Peyer's patch (tissue), 4 donors: ENCODE results near the gene OPCML. TPM values are rescaled to one million over a fixed set of nuclear protein-coding genes. Genes with fewer than 3 reads are reported as not detected.

ENCODE experiments used
- DNase-seq, 3 donors: peaks; one replicate each; pipeline ENCODE4 v3.0.0-alpha.2; 2017 to 2019
- H3K27ac ChIP-seq, 4 donors: fragments of 200-600 bp; sonication (generic); one replicate each; pipeline ENCODE4 v1.5.1; 2016 to 2019
- H3K27me3 ChIP-seq, 2 donors: fragments of 200-600 bp; sonication (generic); one replicate each; pipeline ENCODE4 v1.5.1; 2019
- H3K36me3 ChIP-seq, 3 donors: fragments of 200-600 bp; sonication (generic); one replicate each; pipeline ENCODE4 v1.5.1; 2016 to 2019
- H3K4me1 ChIP-seq, 4 donors: fragments of 200-600 bp; sonication (generic); one replicate each; pipeline ENCODE4 v1.5.1; 2016 to 2019
- H3K4me3 ChIP-seq, 4 donors: fragments of 200-600 bp; sonication (generic); 1 replicate in 3 of 4; 2 replicates in 1 of 4; pipeline ENCODE4 v1.5.1; 2016 to 2019; ENCODE audit warnings: mild to moderate bottlenecking in 1 of 4
- H3K9me3 ChIP-seq, 4 donors: fragments of 200-600 bp; sonication (generic); one replicate each; pipeline ENCODE4 v1.5.1; 2016 to 2019; ENCODE audit warnings: mild to moderate bottlenecking in 1 of 4
- POLR2A ChIP-seq, 2 donors: fragments of 450-650 bp; IDR thresholded peaks; one replicate each; pipeline ENCODE4 v1.5.1; 2017; ENCODE audit warnings: antibody characterized with exemption in 2 of 2, mild to moderate bottlenecking in 2 of 2, moderate library complexity in 2 of 2
- total RNA-seq, 4 donors: library from RNA; depleted of rRNA; stranded (reverse); fragments of >200 nt; gene quantifications; one replicate each; pipeline ENCODE4 v1.1.0, GENCODE V29; 2016
- TF ChIP-seq, protein P1 (sequence below), 6 experiments: fragments of 450-650 bp in 4 of 6; fragments of 200-600 bp in 2 of 6; sonication (generic) in 1 of 6; IDR thresholded peaks; one replicate each; pipeline ENCODE4 v1.5.1; 2017 to 2019; ENCODE audit warnings: antibody characterized with exemption in 6 of 6, mild to moderate bottlenecking in 3 of 6, moderate library complexity in 1 of 6

Gene OPCML
- total RNA-seq, 4 donors from 2014 or later, result not detected

DNA sequence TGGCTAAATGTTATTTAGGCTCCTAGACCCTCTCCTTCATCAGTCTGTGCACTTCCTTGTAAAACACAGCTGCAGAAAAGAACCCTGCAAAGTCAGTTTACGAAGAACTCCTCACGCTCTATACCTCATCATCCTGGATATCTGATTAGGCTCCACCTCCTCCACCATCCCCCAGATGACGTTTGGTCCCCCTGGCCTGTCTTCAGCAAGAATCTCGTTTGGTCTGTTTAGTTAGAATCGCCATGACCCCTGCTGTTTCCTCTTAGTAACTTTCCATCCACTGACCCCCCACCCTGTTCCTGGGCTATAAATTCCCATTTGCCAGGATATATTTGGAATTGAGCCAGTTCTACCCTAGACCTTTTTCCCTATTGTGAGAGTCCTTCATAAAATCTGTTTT is 214.1 kb downstream of the OPCML start:
- Histone ChIP-seq H3K27ac (no peak overlapping the region), H3K9me3 (no peaks in the 10 kb centered on the region), H3K4me3 (no peak overlapping the region), H3K4me1 (no peaks in the 10 kb centered on the region), H3K36me3 (no peaks in the 10 kb centered on the region), H3K27me3 (no peaks in the 10 kb centered on the region)
- no peak for DNase-seq
- TF ChIP-seq, protein P1, sequence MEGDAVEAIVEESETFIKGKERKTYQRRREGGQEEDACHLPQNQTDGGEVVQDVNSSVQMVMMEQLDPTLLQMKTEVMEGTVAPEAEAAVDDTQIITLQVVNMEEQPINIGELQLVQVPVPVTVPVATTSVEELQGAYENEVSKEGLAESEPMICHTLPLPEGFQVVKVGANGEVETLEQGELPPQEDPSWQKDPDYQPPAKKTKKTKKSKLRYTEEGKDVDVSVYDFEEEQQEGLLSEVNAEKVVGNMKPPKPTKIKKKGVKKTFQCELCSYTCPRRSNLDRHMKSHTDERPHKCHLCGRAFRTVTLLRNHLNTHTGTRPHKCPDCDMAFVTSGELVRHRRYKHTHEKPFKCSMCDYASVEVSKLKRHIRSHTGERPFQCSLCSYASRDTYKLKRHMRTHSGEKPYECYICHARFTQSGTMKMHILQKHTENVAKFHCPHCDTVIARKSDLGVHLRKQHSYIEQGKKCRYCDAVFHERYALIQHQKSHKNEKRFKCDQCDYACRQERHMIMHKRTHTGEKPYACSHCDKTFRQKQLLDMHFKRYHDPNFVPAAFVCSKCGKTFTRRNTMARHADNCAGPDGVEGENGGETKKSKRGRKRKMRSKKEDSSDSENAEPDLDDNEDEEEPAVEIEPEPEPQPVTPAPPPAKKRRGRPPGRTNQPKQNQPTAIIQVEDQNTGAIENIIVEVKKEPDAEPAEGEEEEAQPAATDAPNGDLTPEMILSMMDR (IDR thresholded peaks at IDR 0.05), result no peak
- no peak for TF ChIP-seq POLR2A (IDR thresholded peaks at IDR 0.05)

DNA sequence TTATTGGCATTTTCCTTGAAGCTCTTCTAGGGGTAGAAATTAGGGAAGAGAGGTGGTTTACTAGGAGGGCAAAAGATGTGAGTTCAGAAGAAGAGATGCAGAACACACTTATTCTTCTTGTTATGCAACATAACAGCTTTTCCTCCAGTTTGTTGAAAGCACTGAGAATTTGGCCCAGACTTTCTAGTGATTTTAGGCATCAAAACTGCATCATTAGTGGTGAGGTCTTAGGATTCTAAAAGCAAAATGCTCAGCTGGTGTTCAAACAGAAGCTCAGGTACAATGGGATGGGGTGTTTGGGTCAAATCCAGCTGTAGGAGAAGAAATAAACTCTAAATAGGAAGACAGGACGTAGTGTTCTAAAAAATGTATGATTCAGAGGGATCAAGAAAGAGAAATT is 221.1 kb downstream of the OPCML start:
- H3K27ac ChIP-seq, result no peak overlapping the region
- TF ChIP-seq, protein P1 (IDR thresholded peaks at IDR 0.05), result no peak
- TF ChIP-seq POLR2A (IDR thresholded peaks at IDR 0.05), result no peak
- H3K27me3 ChIP-seq, result no peaks in the 10 kb centered on the region
- H3K4me3 ChIP-seq, result no peak overlapping the region
- H3K9me3 ChIP-seq, result no peaks in the 10 kb centered on the region
- H3K36me3 ChIP-seq, result no peaks in the 10 kb centered on the region
- no peaks in the 10 kb centered on the region for H3K4me1 ChIP-seq
- DNase-seq, result no peak

DNA sequence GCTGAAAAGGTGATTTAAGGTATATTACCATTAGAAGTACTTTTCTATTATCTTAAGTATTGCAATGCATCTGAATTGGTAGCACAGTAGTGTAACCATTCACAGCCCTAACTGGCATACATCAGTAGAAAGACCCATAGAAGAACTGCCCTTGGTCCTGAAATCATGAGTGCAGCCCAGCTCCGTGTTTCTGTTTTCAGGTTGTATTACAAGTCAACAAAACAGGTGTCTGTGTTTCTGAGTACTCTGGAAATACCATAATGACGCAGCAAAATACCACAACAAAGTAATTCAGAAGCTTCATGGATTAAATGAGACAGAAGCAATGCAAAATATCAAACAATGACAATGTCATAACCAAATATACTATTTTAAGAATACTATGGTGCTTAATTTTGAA is 226.3 kb downstream of the OPCML start:
- TF ChIP-seq POLR2A (IDR thresholded peaks at IDR 0.05), result no peak
- TF ChIP-seq, protein P1 (IDR thresholded peaks at IDR 0.05), result no peak
- Histone ChIP-seq H3K27ac (no peak overlapping the region), H3K4me1 (no peaks in the 10 kb centered on the region), H3K36me3 (no peaks in the 10 kb centered on the region), H3K4me3 (no peak overlapping the region), H3K27me3 (no peaks in the 10 kb centered on the region), H3K9me3 (no peaks in the 10 kb centered on the region)
- DNase-seq, result no peak

DNA sequence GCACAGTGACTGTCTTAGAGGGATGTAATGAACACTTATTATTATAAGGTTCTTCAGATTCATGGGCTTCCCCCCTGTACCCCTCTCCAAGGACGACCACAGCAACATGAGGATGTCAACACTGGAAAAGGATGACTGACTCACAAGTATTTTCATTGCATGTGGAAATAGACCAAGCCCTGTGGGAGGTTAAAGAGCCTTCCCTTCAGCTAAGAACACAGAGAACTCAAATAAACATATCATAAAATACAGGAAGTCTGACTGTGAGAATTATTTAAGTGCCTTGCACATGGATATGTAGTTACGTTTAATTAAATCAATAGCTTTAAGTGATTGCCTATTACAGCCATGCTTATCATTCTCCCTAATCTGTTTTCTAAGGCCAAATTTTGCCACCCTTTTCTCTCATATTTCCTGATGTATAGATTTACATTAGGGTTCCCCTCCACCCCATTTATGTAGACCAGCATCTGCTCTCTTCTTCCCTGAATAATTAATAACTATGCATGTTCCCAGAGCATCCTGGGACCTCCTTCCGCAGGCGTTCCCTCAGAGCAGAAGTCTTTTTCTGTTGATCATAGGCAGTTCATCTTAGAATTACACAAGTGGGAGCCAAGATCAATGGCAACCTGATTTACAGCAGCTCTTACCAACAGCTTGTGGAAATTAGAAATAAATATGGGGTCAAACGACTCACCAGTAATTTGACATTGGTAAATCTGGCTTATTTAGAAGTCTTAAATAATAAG is 226.9 kb downstream of the OPCML start:
- H3K27ac ChIP-seq, result no peak overlapping the region

DNA sequence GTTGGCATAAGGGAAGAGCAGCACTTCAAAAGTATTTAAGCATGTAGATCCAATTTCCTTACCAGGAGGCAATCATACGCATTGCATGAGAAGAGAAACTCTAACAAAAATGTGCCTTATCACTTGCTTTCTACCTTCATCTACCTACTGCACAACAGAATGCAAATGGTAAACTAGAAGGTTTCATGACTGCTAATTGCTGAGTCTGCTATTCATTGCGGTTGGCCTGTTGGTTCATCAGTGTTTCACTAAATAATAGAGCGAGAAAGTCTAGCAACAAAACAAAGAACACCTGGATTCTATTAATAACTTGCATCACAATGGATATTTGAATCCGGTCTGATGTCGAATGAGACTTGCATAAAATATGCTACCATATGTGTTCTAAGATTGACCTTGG is 229.0 kb downstream of the OPCML start:
- Histone ChIP-seq H3K9me3 (no peaks in the 10 kb centered on the region), H3K4me3 (no peak overlapping the region), H3K27me3 (no peaks in the 10 kb centered on the region), H3K36me3 (no peaks in the 10 kb centered on the region), H3K4me1 (no peaks in the 10 kb centered on the region), H3K27ac (no peak overlapping the region)
- DNase-seq, result no peak
- TF ChIP-seq, protein P1 (IDR thresholded peaks at IDR 0.05), result no peak
- TF ChIP-seq POLR2A (IDR thresholded peaks at IDR 0.05), result no peak

More for the DNA sequence above, 226.9 kb downstream of the OPCML start:
- Histone ChIP-seq H3K9me3 (no peaks in the 10 kb centered on the region), H3K27me3 (no peaks in the 10 kb centered on the region), H3K4me1 (no peaks in the 10 kb centered on the region), H3K4me3 (no peak overlapping the region), H3K36me3 (no peaks in the 10 kb centered on the region)
- no peak for TF ChIP-seq POLR2A (IDR thresholded peaks at IDR 0.05)
- TF ChIP-seq, protein P1 (IDR thresholded peaks at IDR 0.05), result no peak
- DNase-seq, result no peak
